ENCODE results near the gene ATRN.
"Not testable (repeated sequence)": the region's sequence is repeated elsewhere in the genome, so short reads cannot be mapped to it uniquely, and the experiment has no call there.

DNA sequence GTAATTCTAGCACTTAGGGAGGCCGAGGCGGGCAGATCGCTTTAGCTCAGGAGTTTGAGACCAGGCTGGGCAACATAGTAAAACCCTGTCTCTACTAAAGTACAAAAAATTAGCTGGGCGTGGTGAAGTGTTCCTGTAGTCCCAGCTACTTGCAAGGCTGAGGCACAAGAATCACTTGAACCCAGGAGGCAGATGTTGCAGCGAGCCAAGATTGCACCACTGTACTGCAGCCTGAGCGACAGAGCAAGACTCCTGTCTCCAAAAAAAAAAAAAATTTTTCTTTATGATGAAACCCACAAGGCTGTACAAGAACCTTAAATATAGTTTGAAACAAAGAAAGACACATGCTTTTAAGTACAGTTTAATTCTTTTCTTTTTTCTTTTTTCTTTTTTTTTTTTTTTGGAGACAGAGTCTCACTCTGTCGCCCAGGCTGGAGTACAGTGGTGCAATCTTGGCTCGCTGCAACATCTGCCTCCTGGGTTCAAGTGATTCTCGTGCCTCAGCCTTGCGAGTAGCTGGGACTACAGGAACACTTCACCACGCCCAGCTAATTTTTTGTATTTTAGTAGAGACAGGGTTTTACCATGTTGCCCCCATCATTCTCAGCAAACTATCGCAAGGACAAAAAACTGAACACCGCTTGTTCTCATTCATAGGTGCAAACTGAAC, 144.5 kb downstream of the ATRN start:
- TF ChIP-seq, protein P1, sequence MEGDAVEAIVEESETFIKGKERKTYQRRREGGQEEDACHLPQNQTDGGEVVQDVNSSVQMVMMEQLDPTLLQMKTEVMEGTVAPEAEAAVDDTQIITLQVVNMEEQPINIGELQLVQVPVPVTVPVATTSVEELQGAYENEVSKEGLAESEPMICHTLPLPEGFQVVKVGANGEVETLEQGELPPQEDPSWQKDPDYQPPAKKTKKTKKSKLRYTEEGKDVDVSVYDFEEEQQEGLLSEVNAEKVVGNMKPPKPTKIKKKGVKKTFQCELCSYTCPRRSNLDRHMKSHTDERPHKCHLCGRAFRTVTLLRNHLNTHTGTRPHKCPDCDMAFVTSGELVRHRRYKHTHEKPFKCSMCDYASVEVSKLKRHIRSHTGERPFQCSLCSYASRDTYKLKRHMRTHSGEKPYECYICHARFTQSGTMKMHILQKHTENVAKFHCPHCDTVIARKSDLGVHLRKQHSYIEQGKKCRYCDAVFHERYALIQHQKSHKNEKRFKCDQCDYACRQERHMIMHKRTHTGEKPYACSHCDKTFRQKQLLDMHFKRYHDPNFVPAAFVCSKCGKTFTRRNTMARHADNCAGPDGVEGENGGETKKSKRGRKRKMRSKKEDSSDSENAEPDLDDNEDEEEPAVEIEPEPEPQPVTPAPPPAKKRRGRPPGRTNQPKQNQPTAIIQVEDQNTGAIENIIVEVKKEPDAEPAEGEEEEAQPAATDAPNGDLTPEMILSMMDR (tag by site-specific recombination; IDR thresholded peaks at IDR 0.05), result not testable (repeated sequence)
- TF ChIP-seq ZNF202 (tag by site-specific recombination; IDR thresholded peaks at IDR 0.05; ENCODE audit: borderline replicate concordance); PRDM1 (tag by site-specific recombination; IDR thresholded peaks at IDR 0.05); ZNF830 (tag by site-specific recombination; IDR thresholded peaks at IDR 0.05; ENCODE audit: low read depth); ZNF24 (tag by site-specific recombination; IDR thresholded peaks at IDR 0.05); ZFP3 (tag by site-specific recombination; IDR thresholded peaks at IDR 0.05; ENCODE audit: low read depth): not testable (repeated sequence)
- TF ChIP-seq, protein P2, sequence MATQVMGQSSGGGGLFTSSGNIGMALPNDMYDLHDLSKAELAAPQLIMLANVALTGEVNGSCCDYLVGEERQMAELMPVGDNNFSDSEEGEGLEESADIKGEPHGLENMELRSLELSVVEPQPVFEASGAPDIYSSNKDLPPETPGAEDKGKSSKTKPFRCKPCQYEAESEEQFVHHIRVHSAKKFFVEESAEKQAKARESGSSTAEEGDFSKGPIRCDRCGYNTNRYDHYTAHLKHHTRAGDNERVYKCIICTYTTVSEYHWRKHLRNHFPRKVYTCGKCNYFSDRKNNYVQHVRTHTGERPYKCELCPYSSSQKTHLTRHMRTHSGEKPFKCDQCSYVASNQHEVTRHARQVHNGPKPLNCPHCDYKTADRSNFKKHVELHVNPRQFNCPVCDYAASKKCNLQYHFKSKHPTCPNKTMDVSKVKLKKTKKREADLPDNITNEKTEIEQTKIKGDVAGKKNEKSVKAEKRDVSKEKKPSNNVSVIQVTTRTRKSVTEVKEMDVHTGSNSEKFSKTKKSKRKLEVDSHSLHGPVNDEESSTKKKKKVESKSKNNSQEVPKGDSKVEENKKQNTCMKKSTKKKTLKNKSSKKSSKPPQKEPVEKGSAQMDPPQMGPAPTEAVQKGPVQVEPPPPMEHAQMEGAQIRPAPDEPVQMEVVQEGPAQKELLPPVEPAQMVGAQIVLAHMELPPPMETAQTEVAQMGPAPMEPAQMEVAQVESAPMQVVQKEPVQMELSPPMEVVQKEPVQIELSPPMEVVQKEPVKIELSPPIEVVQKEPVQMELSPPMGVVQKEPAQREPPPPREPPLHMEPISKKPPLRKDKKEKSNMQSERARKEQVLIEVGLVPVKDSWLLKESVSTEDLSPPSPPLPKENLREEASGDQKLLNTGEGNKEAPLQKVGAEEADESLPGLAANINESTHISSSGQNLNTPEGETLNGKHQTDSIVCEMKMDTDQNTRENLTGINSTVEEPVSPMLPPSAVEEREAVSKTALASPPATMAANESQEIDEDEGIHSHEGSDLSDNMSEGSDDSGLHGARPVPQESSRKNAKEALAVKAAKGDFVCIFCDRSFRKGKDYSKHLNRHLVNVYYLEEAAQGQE (tag by site-specific recombination; IDR thresholded peaks at IDR 0.05), result not testable (repeated sequence)
